ENCODE results near the gene NDUFC1.
"Not testable (repeated sequence)": the region's sequence is repeated elsewhere in the genome, so short reads cannot be mapped to it uniquely, and the experiment has no call there.

NDUFC1 gene

DNA sequence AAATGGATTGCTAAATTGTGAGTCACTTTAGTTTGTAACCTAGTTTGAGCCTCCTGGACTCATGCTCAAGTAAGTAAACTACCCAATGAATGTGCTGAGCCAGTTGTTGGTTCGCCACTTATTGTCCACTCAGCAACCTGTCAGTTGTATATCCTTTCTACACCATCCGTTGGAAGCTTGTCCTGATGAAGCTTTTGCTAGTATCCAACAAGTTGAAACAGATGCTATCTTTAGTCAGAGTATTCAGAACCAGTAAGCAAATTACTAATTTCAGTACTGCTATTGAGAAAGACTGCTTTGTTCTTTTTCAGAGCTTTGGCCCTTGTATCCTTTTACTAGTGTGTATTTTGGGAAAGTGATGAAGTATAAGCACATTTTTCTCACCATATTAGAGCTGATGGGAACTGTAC is 5.3 kb downstream of the NDUFC1 start:
- no peak for DNase-seq (ENCODE audit: low spot score)

DNA sequence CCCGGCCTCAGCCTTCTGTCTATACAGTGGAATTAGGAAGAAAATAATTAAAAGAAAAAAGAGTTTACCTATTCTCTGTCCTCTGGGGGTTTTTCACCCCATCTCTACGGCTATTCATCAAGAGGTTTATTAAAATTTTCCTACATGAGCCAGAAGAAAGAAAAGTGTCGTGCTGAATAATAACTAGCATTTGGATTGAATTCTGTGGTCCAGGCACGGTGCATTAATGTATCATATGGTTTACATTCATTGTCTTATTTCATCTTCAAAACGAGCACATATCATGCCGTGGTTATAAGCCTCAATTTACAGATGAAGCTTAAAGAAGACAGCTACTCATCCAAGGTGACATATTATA is 6.4 kb downstream of the NDUFC1 start:
- no peak for DNase-seq (ENCODE audit: low spot score)

DNA sequence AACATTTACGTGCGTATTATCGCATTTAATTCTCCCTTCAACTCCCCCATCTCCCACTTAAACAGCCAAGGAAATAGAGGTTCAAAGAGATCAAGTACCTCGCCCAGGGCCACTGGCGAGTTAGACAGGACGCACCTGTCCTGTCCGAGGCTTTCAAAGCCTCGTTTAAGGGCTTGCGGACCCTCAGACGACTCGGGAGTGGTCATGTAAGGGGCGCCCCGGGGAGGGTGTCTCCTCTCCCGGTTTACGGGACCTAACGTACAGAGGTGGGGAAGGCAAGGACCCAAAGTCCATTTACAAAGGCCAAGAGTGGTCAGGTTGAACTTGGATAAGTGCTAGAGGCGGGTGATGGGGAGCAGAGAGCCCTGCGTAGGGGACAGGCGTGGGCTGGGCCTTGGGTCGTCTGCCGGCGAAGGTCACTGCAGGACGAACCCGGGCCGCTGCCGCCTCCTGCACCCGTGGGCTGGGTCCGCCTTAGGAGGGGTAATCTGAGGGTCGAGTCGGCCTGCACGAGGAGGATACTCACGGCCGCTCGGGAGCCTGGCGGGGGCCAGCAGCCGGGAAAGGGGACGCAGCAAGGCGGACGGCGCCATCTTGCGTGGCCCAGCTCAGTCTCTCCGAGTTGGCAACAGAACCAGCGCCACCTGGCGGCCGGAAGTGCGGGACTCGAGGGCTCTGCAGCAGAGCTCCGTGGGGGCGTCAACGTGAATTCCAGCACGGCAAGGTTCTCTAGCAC is 6.9 kb downstream of the NDUFC1 start:
- DNase-seq (ENCODE audit: low spot score): peak; percentile 96

DNA sequence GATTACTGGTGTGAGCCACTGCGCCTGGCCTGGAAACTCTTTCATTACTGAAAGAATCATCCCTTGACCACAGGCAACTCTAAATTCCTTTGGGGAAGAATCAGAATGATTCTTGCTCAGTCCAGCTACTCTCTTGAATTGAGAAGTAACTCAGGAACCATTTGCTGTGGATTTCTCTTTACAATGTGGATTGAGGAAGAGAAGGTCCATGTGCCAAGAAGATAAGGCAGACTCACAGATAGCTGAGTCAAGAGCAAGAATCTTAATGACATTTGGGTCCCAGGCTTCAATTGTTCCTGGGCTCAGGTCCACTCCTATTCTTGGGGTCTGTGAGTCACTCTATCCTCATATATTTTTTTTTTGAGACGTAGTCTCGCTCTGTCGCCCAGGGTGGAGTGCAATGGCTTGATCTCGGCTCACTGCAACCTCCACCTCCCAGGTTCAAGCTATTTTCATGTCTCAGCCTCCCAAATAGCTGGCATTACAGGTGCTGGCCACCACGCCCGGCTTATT is 16.0 kb downstream of the NDUFC1 start:
- DNase-seq (ENCODE audit: low spot score): no peak

DNA sequence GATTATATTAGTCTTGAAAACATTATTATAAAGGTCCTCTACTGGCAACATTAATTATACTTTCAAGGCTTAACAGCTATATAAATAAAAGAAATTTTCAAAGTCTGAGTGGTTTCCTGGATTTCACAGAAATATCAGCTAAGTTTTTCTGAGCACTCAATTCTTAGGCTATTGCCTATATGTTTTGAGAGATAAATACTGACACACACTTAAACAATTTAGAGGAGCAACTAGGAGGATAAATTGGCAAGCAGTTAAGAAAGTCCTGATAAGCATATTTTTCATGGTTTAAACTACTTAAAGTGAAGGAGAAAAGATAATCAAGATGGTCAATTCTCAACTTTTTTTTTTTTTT is 19.6 kb downstream of the NDUFC1 start:
- no peak for DNase-seq (ENCODE audit: low spot score)

DNA sequence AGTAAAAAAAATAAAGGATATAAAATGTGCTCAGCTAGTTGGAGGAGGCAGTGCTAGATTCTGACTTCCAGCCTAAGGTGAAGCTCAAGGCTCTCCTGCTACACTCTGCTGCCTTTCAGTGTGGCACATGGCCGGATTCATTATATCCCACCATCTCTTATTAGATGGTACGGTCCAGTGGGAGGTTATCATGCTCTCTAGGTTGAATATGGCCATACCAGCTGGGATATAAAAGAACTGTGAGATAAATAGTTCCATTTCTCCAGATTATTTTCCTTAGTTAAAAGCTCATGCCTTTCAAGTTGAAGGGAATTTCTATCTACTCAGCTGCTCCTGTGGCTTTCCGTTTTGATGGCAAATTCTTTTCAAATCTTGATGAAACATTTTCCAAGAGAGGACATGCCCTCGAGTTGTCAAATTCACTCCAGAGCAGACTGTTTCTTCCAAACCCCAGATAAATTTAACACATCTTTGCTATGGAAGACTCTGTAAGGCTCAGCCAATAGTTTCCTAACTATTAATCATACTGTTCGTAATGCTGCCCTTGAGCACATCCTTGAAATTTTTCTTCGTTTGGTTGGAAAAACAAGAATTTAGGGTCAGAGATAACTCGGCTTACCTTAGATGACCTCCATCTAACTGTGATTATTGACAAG is 20.1 kb downstream of the NDUFC1 start:
- DNase-seq (ENCODE audit: low spot score): no peak

DNA sequence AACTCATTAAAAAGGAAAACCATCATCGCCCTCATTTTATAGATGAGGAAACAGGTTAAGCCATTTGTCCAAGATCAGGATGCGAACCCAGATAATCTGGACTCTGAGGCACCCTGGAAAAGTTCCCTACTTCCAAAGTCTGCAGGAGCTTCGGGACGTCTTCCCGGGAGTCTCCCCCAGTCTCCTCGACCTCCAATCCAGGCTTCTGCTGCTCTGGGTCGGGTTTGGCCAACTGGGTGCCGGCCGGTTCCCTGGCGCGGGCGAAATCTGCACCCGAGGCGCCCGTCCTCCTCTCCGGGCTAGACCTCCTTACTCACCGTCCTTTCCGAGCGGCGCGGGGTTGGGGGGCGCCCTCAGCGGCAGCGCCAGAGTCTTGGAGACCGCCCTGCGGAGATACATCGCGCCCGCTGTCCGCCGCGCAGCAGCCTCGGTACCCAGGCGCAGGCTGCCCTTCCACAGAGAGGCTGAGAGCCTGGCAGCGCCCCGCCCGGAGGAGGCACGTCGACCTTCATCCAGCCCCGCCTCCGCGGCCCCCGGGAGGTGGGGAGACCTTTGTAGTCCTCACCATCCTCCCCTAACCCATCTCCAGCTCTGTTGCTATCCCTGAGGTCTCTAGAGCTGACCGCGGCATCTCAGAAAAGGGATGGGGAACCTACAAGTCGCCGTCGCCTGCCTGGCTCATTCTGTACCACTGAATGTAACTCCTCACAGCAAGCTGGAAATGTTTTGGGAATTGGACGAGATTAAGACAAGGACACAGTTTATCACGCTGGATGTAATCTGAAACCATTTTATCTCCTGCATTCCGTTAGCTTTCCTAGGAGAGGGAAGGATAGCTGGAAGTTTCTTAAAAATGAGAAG is 22.3 kb downstream of the NDUFC1 start, which contains the start of gene MGARP:
Gene MGARP, minus strand, starts transcription at position 466 of the 861 bp plus-strand sequence. Its CDS starts 67 bp downstream, at position 399.
- DNase-seq (ENCODE audit: low spot score): no peak

DNA sequence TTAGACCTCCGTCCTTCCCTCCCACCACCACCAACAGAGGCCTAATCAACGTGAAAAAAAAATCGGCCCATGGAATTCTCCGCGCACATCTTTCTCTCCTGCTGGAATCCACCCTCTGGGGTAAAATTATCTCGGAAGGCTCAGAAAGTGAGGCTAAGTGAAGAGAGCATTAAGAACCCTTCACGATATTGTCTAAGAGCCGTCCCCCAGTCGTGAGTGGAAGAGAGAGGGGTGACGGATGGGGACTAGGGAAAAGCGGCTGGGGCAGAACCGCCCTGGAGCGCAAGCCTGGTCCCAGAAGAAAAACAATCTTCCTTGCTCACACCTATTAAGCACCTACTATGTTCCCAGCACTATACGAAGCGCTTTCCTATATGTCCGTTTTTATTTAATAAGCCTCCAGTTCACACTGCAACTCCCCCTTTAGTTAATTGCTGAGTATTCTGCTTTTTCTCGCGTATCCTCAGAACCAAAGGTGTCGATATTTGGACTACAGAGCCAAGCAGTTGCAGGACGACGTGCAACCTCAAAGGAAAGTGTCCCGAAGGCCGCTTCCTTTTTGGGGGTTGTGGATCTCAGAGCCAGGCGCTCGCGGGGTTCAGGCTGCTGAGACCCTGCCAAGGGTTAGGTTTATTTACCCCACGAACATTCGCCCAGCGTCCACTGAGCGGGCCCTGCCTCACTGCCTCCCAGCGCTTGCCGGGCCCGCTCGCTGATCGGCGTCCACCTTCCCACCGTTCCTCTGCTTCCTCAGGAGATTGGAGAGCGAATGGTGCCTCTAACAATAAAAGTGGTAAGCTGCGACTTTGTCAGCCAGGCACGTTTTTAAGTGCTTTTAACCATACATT is 23.1 kb downstream of the NDUFC1 start:
- DNase-seq (ENCODE audit: low spot score): no peak

DNA sequence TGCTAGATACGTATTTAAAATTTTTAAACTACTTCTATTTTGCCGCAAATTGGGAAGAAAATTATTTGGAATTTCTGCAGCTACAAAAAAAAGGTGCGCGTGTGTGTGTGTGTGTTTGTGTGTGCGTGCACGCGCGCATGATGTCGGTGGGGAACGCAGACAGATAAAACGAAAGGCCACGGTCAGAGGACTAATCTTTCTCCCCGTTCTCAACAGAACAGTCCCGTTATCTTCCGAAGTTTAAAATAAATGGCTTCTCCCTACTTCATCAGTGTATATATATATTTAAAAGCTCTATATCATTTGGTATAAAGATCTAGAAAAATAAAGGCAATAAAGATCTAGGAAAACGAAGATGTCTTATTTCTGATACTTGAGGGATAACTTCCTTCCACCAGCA is 23.8 kb downstream of the NDUFC1 start:
- DNase-seq (ENCODE audit: low spot score): no peak

DNA sequence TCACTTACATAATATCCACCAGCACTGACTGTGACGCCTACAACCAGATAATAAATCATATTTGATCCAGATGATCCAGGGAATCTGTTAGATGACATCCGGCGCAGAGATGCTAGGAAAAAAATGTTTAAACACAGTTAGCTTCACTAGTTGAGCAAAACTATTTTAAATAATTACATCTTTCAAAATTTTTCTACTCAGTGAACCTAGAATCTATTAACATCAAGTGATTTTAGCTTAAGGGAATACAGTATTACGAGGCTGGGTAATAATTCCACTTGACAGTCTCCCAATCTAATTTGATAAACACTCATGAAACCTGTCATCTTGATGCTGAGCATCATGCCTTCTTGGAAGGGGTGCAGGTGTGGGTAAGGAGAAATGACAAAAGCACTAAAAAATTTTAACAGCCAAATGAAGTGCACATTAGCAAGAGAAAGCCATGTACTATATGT is 27.0 kb downstream of the NDUFC1 start:
- DNase-seq (ENCODE audit: low spot score): no peak

DNA sequence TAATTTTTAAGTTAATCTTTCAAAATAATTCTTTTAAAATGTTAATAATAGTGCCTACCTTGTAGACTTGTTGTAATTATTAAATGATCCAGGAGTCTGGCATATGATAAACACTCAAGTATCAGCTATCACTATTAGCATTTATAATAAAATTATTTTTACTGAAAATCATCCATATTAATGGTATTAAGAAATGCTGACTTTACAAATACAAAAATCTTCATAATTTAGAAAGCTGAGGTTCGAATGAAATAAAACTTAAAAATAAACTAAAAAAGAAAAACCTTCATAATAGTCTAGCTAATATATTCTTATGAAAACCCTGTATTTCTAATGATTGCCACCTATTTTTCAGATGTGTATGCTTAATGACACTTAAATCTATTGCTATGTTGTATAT is 27.5 kb downstream of the NDUFC1 start:
- no peak for DNase-seq (ENCODE audit: low spot score)

DNA sequence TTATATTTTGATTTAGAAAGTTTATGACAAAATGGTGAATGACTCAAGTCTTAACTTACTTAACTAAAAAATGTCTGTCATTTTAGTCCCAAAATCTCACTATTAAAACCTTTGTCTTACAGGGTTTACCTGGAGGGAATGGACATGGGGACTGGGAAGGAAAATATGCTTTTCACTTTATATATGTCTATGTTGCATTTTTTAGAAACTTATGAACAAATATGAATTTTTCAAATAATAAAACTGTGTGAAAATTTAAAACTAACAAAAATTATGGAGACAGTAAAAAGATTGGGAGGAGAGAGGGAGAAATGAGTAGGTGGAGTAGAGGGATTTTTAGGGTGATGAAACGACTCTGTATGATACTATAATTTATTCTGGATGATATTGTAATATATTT is 28.4 kb downstream of the NDUFC1 start:
- no peak for DNase-seq (ENCODE audit: low spot score)

DNA sequence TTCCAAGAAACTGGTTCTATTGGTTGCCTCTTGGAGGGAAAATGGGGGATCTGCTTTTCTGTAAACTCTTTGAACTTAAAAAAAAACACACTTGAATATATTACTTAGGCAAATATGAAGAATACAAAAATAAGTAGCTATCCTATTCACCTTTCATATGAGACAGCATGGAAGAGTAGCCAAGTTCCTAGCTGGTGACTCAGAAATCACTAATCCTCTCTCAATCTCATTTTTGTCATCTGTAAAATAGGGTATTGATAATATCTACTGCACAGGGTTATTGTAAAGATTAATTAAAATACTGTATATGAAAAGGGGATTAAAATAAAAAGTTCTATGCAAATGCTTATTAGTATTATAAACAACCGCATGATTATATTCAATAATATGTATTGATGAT is 35.0 kb downstream of the NDUFC1 start:
- DNase-seq (ENCODE audit: low spot score): no peak

DNA sequence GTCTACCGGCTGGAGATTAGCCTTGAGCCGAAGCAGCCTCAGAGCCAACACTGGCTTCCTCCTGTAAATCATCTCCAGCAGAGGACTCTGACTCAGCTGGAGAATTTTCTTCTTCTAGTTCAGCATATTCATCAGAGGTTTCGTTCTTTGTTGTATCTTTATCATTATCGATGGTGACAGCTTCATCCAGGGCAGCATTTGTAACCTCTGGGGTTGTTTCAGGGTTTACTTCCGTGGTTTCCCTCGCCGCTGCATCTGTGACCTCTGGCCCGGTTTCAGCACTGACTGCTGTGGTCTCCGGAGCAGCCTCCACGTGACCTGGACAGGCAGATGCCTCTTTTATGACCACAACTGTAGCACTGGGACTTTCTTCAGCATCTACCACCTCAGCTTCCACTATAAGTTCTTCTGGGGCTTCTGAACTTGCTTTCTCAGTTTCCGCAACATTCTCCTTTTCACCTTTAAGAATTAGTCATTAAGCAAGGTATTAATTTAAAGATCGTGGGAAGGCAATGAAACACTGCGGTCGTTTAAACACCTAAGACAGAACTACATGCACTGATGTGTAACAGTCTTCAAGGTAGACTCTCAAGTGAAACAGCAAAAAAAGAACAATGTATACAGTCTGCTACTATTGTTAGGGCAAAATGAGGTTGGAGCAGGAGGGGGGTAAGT is 35.6 kb downstream of the NDUFC1 start:
- peak; percentile 66 for DNase-seq (ENCODE audit: low spot score)

DNA sequence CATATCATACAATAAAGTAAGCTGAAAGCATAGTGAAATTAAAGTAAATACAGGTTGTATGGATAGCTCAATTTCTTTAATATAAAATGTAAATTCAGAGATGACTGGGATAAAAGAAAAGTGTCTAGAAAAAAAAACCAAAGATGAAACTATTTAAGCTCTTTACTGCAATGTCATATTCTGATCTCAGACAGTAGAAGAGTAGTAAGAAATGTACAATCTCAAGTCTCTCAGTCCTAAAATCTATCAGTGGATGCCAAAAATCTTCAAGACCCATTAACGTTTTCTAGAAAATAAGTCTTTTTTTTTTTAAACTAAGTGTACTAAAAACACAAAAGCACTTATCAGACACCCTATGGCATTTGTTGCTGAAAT is 36.1 kb downstream of the NDUFC1 start:
- DNase-seq (ENCODE audit: low spot score): no peak

DNA sequence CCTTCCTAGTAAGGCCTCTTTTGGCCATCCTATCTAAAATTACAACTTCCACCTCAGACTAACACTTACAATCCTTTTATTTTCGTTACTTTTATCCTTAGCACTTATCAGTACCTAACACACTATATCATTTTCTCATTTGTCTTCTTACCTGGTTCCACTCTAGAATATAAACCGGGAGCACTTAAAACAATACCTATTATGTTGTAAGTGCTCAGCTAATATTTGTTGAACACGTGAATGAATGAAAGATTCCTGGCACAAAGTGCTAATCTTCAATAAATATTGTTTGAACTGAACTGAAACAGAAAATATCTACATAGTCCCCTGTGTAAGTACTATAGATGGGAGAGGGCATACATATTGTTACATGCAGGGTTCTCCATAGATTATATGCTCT is 36.6 kb downstream of the NDUFC1 start:
- no peak for DNase-seq (ENCODE audit: low spot score)

DNA sequence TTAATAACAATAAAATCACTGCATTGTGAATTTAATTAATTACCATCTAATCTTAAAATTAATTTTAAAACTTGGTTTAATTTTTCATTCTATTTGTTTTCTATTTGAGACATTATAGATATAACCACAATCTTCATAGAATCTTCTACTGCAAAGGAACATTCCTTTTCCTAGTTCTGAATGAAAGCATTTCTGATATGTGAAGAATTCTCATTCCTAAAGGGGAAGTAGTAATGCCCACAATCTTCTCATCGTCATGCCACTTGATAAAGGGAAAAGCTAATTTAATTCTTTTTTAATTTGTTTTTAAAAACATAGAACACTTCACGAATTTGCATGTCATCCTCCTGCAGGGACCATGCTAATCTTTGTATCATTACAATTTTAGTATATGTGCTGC is 45.9 kb downstream of the NDUFC1 start:
- DNase-seq (ENCODE audit: low spot score): no peak

DNA sequence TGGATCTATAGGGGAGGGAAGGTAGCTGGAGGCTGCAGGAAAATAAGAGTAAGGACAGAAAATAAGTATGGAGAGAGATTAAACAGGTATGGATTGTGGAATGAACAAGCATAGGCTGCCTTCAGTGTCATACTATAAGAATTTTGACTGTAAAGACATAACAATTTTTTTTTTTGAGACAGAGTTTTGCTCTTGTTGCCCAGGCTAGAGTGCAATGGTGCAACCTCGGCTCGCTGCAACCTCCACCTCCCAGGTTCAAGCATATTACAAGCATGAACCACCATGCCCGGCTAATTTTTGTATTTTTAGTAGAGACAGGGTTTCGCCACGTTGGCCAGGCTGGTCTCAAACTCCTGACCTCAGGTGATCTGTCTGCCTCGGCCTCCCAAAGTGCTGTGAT is 46.7 kb downstream of the NDUFC1 start:
- DNase-seq (ENCODE audit: low spot score): not testable (repeated sequence)

DNA sequence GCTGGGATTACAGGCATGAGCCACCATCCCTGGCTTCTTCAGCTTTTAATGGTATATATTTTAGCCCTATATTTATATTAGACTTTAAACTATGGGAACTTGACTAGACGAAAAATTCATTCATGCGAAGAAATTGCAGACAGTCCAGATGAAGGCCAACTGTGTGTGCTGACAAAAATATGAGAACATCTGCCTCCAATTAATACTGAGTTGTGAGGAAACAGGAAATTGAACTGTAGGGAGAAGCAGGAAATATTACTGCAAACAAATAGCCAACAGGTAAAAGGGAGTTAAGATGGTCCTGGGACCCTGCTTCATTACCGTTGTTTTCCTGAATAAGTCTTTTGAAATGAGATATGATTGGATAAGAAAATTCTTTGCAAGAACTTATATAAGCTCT is 48.6 kb downstream of the NDUFC1 start:
- DNase-seq (ENCODE audit: low spot score): no peak

DNA sequence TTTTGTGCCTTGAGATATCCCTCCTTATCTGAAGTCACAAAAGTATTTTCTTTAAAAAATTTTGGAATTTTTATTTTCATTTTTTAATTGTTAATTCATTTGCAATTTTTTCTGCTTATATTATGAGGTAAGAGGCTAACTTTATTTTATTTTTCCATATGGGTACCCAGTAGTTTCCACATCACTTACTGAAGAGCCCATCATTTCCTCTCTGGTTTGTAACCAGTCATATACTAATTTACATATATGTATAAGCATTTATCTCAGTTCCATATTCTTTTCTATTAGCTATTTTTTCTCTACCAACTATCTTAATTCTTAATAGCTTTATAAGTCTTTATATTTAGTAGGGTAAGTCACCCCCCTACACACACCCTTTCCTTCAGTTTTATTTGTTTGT is 49.2 kb downstream of the NDUFC1 start:
- DNase-seq (ENCODE audit: low spot score): no peak

DNA sequence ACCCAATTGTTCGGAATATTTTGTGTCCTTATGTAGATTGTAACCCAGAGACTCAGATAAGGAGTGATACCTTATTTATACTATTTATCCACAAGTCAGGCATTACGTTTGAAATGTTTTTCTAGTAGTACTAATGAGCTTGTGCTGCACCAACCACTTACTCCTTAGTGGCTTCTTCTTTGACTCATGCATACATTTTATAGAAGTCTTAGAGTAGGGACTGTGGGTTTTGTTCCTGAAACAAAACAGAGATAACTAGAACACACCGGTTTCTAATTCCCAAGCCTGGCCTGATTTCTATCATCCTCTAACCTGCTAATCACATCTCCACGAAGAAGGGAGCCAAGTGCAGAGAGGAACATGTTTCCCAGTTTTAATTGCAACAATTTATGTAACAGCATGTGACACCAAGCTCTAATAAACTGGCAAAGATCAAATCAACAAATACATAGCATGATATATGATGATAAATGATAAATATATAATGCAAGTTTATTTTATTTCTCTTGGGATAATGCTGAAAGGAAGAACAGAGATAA is 54.5 kb downstream of the NDUFC1 start:
- no peak for DNase-seq (ENCODE audit: low spot score)
